Right ventricle myocardium inferior (tissue), 1 donor: ENCODE measurements around the gene MEMO1. TPM values are rescaled to one million over a fixed set of nuclear protein-coding genes. Genes with fewer than 3 reads are reported as not detected.

Experiments used
- ATAC-seq: fragments of 200-7000 bp; cut with Tn5 transposase; one replicate; pipeline ENCODE4 v1.9.1; 2020; ENCODE audit warnings: mild to moderate bottlenecking, moderate library complexity
- DNase-seq: peaks from one replicate; pipeline ENCODE4 v3.0.0; 2021; ENCODE audit errors: missing footprints
- intact Hi-C: fragments of 100-400 bp; cut with DNase I; formaldehyde crosslinking; loops from one replicate; pipeline ENCODE4 v1.11.0; 2022
- total RNA-seq: library from RNA; stranded (reverse); fragmentation: NEBNext Ultra II Directional; extraction: Animal tissue kit (Norgen Biotek cat#: 25700); gene quantifications from one replicate; pipeline ENCODE4 v1.2.1, GENCODE V29; 2021
- donor health status: DM: no; HTN: yes; CAD: no; lungs with severe emphysema.

The MEMO1 gene
- total RNA-seq, 1 donor from 2014 or later = 50.0 TPM

GRCh38 chr2:32003791-32004190, 7.0 kb downstream of the MEMO1 start:
- DNase-seq (no peak), ATAC-seq (no peak)
- intact Hi-C loops = no loop called here

- DNase-seq (no peak), ATAC-seq (no peak)
- intact Hi-C loops = no loop called here
Observed at GRCh38 chr2:32002406-32002805, 8.4 kb downstream of the MEMO1 start.

- ATAC-seq (no peak), DNase-seq (no peak)
- intact Hi-C loops = no loop called here
Observed at GRCh38 chr2:31999438-31999837, 11.4 kb downstream of the MEMO1 start.

GRCh38 chr2:31998731-31999383, 12.0 kb downstream of the MEMO1 start:
- intact Hi-C loops = no loop called here
- DNase-seq = no peak
- ATAC-seq = no peak

GRCh38 chr2:31997653-31998052, 13.2 kb downstream of the MEMO1 start:
- intact Hi-C loops = no loop called here
- DNase-seq (no peak), ATAC-seq (no peak)

- intact Hi-C loops = no loop called here
- DNase-seq = no peak
- no peak for ATAC-seq
Observed at GRCh38 chr2:31996571-31997150, 14.1 kb downstream of the MEMO1 start.

GRCh38 chr2:31992934-31993333, 17.9 kb downstream of the MEMO1 start:
- ATAC-seq = no peak
- intact Hi-C loops = no loop called here

GRCh38 chr2:31992025-31992579, 18.7 kb downstream of the MEMO1 start:
- intact Hi-C loops = no loop called here

More at GRCh38 chr2:31992934-31993333, 17.9 kb downstream of the MEMO1 start:
- DNase-seq = no peak

GRCh38 chr2:31989946-31990345, 20.9 kb downstream of the MEMO1 start:
- intact Hi-C loops = no loop called here
- ATAC-seq (no peak), DNase-seq (no peak)

More at GRCh38 chr2:31992025-31992579, 18.7 kb downstream of the MEMO1 start:
- ATAC-seq = no peak
- no peak for DNase-seq

GRCh38 chr2:31987454-31988220, 23.2 kb downstream of the MEMO1 start:
- no peak for DNase-seq
- intact Hi-C loops = no loop called here
- no peak for ATAC-seq

- intact Hi-C loops = no loop called here
- no peak for ATAC-seq
- no peak for DNase-seq
Observed at GRCh38 chr2:31986906-31987305, 23.9 kb downstream of the MEMO1 start.

- intact Hi-C loops = no loop called here
- no peak for ATAC-seq
Observed at GRCh38 chr2:31983762-31984467, 26.9 kb downstream of the MEMO1 start.

GRCh38 chr2:31980674-31981356, 30.0 kb downstream of the MEMO1 start:
- intact Hi-C loops = no loop called here
- ATAC-seq = peak; percentile 57
- no peak for DNase-seq

More at GRCh38 chr2:31983762-31984467, 26.9 kb downstream of the MEMO1 start:
- DNase-seq = no peak

- intact Hi-C loops = no loop called here
- ATAC-seq (no peak), DNase-seq (no peak)
Observed at GRCh38 chr2:31979956-31980355, 30.9 kb downstream of the MEMO1 start.

- ATAC-seq (no peak), DNase-seq (no peak)
- intact Hi-C loops = no loop called here
Observed at GRCh38 chr2:31979018-31979417, 31.8 kb downstream of the MEMO1 start.

GRCh38 chr2:31978436-31978835, 32.4 kb downstream of the MEMO1 start:
- no peak for ATAC-seq
- no peak for DNase-seq
- intact Hi-C loops = no loop called here

- ATAC-seq (no peak), DNase-seq (no peak)
- intact Hi-C loops = no loop called here
Observed at GRCh38 chr2:31973665-31974064, 37.1 kb downstream of the MEMO1 start.

GRCh38 chr2:31972059-31972458, 38.7 kb downstream of the MEMO1 start:
- ATAC-seq (no peak), DNase-seq (no peak)
- intact Hi-C loops = no loop called here

GRCh38 chr2:31969178-31969577, 41.6 kb downstream of the MEMO1 start:
- DNase-seq (no peak), ATAC-seq (no peak)
- intact Hi-C loops = no loop called here
